EH (cell line): ENCODE measurements around the gene MEGF11.

ENCODE experiments used
- DNase-seq: peaks from one replicate; pipeline ENCODE4 v3.0.0-alpha.2; 2015; ENCODE audit warnings: low read depth

The MEGF11 gene

GRCh38 chr15:66253418-66254088 is at the start of gene MEGF11:
Gene MEGF11, minus strand, starts transcription at chr15:66253750. Its CDS starts 125,347 bp downstream, at chr15:66128403.
- peak; percentile 54 for DNase-seq

DNA sequence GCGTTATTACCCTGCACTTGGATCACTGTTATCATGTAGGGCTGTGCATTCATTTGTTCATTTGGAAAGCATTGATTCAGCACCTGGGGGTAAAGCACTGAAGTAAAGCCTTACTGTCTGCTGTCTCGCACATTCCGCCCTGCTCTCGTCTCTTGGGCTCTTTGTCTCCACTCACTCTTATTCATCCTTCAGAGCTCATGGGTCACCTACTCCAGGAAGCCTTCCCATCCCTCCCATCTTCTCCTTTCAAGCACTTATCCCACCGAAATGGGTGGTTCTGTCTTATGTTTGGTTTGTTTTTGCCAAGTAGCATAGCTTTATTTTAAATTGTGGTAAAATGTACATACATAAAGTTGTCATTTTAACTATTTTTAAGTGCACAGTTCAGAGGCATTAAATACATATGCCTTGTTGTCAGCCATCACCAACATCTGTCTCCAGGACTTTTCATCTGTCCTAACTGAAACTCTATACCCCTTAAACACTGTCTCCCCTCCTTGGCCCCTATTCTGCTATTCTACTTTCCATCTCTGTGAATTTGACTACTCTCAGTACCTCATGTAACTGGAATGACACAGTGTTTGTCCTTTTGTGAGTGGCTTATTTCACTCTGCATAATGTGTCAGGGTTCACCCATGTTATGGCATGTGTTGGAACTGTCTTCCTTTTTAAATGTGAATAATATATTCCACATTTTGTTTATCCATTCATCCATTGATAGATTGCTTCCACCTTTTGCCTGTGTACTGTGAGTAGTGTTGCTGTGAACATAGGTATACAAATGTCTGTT is 49.1 kb upstream of the MEGF11 start:
- no peak for DNase-seq

DNA sequence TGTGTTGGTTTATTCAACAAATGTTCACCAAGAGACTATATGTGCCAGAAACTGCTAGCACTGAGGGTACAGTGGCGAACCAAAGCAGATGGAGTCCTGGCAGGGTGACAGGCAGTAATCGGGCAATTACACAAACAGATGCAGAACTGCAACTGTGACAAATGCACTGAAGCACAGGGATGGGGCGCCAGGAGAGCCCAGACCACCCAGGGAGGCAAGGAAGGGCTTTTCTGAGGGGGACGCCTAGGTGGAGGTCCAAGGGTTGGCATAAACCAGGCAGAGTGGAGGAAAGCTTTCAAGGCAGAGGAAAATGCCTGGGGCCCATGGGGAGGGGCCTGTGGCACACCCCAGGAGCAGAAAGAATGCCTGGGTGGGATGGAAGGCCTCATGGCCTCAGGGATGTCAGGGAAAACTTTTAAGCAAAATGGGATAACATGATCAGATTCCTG is 45.3 kb upstream of the MEGF11 start:
- no peak for DNase-seq

- DNase-seq: no peak
Measured at GRCh38 chr15:66296186-66296585, 42.6 kb upstream of the MEGF11 start.

- DNase-seq: peak; percentile 54
Measured at GRCh38 chr15:66294932-66295235, 41.3 kb upstream of the MEGF11 start.

- DNase-seq: peak; percentile 85
Measured at GRCh38 chr15:66294157-66294931, 40.8 kb upstream of the MEGF11 start.

- peak; percentile 66 for DNase-seq
Measured at GRCh38 chr15:66293419-66294156, 40.0 kb upstream of the MEGF11 start, which contains the start of gene DIS3L. Gene DIS3L, plus strand, starts transcription at chr15:66293568. Its CDS starts 29 bp downstream, at chr15:66293597.

DNA sequence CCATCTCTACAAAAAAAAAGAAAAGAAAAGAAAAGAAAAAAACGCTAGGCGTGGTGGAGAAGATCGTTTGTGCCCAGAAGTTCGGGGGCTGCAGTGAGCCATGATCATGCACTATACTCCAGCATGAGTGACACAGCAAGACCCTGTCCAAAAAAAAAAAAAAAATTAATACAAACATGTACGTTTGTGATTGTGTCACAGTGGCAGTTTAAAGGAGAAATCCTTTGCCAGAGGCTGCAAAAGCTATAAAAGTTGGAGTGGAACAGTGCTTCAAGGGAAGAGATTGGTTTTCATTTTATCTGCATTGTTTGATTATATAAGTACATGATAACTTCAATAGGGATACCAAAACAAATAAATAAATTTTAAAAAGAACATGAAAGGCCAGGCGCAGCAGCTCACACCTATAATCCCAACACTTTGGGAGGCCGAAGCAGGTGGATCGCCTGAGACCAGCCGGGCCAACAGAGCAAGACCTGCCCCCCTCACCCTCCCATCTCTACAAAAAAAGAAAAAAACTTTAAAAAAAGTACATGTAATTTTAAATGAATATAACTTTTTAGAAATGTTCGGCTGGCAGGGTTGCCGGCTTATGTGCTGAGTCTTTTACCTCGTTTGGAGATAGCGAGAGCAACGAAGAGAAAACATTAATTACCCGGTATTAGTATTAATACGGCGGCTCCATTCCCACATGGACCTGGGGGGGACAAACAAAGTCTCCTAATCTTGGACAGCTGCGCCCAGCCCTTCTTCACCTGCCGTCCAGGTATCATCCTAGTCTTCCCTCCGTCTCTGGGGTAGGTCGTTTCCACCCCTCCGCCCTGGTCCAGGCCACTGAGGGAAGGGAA is 39.2 kb upstream of the MEGF11 start:
- no peak for DNase-seq

GRCh38 chr15:66291816-66292570 is 38.4 kb upstream of the MEGF11 start:
- DNase-seq: peak; percentile 52

DNA sequence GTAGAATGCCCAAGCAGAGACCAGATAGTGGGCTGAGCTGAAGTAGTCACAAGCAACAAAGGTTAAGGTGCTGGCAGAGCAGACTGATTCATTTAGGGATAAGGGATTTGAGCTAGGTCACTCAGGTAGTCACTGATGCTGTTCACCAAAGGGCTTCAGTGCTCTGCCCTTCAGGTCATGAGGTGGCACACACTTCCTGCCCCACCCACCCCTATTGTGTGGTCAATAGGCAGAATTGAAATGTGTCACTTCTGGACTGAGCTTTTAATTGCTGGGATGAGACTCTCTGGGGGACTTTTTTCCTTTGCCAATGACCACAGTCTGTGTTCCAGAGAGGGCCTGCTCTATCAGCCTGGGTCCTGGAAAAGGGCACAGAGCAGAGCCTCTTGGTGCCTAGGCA is 37.0 kb upstream of the MEGF11 start:
- no peak for DNase-seq

DNA sequence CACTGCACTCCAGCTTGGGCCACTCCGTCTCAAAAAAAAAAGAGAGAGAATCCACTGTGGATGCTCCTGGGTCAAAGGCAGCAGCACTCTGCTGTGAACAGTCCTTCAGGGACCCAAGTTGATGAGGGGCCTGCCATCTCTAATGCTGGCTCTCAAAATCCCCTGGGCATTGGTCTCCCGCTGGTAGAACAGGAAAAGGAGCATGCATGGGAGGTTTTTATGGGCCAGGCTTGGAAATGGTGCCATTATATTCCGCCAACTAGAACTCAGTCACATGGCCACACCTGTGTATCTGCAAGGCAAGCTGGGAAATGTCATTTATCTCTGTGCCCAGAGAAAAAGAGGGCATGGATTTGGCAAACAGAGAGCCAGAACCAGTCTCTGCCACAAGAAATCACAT is 36.5 kb upstream of the MEGF11 start:
- no peak for DNase-seq

- DNase-seq: peak; percentile 20
Measured at GRCh38 chr15:66288551-66289185, 35.1 kb upstream of the MEGF11 start.

DNA sequence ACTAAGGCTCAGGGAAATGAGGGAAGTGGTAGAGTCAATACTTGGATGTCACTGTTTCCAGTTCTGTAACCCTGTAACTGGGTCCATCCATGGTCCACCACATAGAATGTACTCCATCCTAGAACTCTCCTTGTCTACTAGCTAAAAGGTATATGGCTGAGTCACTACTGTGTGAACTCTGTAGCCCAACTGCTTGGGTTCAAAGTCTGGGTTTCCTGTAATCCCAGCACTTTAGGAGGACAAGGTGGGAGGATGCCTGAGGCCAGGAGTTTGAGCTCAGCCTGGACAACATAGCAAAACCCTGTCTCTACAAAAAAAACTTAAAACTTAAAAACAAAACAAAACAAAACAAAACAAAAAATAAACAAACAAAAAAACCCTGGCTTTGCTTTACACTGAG is 34.5 kb upstream of the MEGF11 start:
- no peak for DNase-seq

DNA sequence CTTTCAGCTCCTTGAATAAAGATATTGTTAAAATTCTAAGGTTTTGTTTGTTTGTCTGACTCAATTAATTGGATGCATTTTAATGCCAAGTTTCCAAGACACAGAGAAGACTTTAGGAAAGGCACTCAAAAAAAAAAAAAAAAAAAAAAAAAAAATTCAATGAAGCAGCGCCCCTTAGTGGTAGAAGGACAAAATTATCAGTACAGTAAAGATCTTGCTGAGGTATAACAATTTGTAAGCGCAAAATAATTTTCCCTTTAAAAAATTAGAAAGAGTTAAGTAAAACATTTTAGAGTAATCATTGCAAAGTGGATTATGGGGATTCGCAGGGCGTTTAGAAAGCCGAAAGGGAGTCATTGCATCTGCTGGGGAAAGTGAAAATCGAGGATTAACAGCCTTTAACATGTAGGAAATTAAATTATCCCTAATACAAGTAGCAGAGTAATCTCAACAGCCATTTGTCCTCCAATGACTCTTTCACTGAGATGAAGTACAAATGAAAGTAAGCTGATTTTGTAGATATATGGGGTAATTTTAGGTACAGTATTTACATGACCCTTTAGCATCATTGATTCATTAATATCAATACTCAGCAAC is 34.0 kb upstream of the MEGF11 start:
- peak; percentile 48 for DNase-seq

DNA sequence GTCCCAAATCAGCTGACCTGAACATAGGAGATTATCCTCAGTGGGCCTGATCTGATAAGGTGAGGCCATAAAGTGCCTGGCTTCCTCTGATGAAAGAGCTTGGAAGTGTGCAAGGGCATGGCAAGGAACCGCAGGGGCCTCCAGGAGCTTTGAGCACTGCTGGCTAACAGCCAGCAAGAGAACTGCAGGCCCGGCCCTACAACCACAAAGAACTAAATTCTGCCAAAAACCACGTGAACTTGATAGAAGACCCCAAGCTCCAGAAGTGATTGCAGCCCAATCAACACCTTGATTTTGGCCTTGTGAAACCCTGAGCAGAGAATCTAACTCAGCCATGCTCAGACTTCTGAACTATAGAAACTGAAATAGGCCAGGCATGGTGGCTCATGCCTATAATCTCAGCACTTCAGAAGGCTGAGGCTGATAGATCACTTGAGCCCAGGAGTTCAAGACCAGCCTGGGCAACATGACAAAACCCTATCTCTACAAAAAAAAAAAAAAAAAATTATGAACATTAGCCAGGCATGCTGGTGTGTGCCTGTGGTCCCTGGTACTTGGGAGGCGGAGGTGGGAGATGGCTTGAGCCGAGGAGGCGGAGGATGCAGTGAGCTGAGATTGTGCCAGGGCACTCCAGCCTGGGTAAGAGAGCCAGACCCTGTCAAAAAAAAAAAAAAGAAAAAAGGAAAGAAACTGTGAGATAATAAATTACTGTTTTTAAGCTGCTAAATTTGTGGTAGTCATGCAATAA is 32.2 kb upstream of the MEGF11 start:
- DNase-seq: no peak

GRCh38 chr15:66284271-66284670 is 30.7 kb upstream of the MEGF11 start:
- no peak for DNase-seq

GRCh38 chr15:66278671-66279070 is 25.1 kb upstream of the MEGF11 start:
- DNase-seq: no peak

- DNase-seq: no peak
Measured at GRCh38 chr15:66278056-66278455, 24.5 kb upstream of the MEGF11 start.

- DNase-seq: no peak
Measured at GRCh38 chr15:66276546-66276945, 23.0 kb upstream of the MEGF11 start.
